ENCODE measurements around the gene KIF27.
"Not testable (repeated sequence)": the region's sequence is repeated elsewhere in the genome, so short reads cannot be mapped to it uniquely, and the experiment has no call there.

The KIF27 gene

DNA sequence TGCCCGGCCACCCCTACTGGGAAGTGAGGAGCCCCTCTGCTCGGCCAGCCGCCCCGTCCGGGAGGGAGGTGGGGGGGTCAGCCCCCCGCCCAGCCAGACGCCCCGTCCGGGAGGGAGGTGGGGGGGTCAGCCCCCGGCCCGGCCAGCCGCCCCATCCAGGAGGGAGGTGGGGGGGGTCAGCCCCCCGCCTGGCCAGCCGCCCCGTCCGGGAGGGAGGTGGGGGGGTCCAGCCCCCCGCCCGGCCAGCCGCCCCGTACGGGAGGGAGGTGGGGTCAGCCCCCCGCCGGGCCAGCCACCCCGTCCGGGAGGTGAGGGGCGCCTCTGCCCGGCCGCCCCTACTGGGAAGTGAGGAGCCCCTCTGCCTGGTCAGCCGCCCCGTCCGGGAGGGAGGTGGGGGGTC is 116.8 kb downstream of the KIF27 start:
- not testable (repeated sequence) for DNase-seq

DNA sequence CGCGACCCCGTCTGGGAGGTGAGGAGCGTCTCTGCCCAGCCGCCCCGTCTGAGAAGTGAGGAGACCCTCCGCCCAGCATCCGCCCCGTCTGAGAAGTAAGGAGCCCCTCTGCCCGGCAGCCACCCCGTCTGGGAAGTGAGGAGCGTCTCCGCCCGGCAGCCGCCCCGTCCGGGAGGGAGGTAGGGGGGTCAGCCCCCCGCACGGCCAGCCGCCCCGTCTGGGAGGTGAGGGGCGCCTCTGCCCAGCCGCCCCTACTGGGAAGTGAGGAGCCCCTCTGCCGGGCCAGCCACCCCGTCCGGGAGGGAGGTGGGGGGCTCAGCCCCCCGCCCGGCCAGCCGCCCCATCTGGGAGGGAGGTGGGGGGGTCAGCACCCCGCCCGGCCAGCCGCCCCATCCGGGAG is 117.3 kb downstream of the KIF27 start:
- not testable (repeated sequence) for DNase-seq

DNA sequence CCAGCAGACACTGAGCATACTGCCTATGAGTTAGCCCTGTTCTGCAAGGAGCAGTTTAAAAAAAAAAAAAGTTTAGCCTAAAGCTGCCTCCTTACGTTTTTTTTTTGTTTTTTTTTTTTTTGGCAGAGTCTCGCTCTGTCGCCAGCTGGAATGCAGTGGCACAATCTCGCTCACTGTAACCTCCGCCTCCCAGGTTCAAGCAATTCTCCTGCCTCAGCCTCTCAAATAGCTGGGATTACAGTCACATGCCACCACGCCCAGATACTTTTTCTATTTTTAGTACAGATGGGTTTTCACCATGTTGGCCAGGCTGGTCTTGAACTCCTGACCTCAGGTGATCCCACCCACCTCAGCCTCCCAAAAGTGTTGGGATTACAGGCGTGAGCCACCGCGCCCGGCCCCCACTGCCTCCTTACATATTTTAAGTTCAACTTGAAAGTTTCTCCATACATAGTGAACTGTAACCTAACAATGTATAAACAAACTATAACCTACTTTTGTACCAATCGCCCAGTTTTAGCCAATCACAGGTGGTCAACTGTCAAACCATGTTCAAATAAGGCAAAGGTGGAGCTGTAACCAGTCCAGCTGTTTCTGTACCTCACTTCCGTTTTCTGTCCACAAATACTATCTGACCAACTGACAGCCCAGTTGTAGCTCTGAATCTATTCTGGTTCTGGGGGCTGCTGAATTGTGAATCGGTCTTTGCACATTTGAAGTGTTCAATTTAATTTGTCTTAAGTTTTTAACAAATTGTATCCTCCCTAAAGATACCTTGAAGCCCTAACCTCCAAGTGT is 120.8 kb downstream of the KIF27 start:
- no peak for DNase-seq

DNA sequence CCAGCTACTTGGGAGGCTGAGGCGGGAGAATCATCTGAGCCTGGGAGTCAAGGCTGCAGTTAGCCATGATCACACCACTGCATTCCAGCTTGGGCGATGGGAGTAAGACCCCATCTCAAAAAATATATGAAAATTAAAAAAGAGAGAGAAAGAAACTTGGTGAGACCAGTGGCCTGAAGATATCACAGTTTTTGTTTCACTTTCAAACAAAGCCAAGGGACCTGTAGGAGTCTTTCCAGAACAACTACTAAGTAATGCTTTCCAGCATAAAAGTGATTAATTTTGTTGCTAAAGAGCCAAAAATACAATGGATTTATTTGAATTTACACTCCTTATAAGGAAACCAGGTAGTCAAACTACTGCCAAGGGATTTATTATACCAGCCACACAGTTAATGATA is 127.2 kb downstream of the KIF27 start:
- no peak for DNase-seq

DNA sequence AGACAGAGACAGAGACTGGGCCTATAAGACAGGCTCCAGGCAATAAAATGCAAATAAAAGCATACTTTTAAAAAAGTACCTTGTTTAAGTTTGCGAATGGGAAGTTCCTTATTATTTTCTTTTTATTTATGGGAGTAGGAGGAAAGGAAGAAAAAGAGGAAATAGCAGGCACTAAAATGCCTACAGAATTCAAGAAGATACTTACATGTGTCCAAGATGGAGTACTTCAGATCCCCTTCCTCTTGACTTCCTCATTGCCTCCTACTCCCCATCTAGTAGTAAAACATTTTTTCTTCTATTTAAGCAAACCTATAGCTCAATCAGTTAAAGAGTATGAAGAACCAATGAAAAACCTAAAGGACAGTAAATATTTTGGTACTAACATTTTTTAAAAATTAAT is 128.5 kb downstream of the KIF27 start:
- no peak for DNase-seq
